PC-3 (cell line): ENCODE results near the gene FER1L5. TPM values are rescaled to one million over a fixed set of nuclear protein-coding genes. Genes with fewer than 3 reads are reported as not detected.
"Not testable (repeated sequence)": the region's sequence is repeated elsewhere in the genome, so short reads cannot be mapped to it uniquely, and the experiment has no call there.

Source experiments
- ATAC-seq: fragments of 200-7000 bp; cut with Tn5 transposase; 2 replicates; pipeline ENCODE4 v1.9.1; 2020; ENCODE audit warnings: mild to moderate bottlenecking, moderate library complexity
- BruUV-seq: library from RNA; stranded (reverse); fragments of 400-500 nt; replicated peaks from 2 replicates; lab custom pipeline; 2021; lab: Mats Ljungman, UMichigan
- CTCF ChIA-PET: fragments of 300-600 bp; sonication (Branson Sonifier 250); formaldehyde crosslinking; loops from one replicate; lab custom pipeline; 2022; ENCODE audit warnings: antibody characterized with exemption; lab: Charles Lee
- POLR2A ChIA-PET: fragments of 300-600 bp; sonication (Branson Sonifier 250); formaldehyde crosslinking; loops from one replicate; lab custom pipeline; 2022; ENCODE audit warnings: antibody characterized with exemption; ENCODE audit not compliant: unreplicated experiment; lab: Charles Lee
- DNase-seq: peaks from one replicate; pipeline ENCODE4 v3.0.0-alpha.2; 2015
- H2AFZ ChIP-seq: fragments of 300-600 bp; sonication (generic); 2 replicates; pipeline ENCODE4 v1.6.0; 2016; ENCODE audit warnings: antibody characterized with exemption, low read length
- H3F3A ChIP-seq: fragments of 300-600 bp; sonication (generic); one replicate; pipeline ENCODE4 v1.6.0; 2017; ENCODE audit warnings: antibody characterized with exemption, low read length, control low read depth, mild to moderate bottlenecking; ENCODE audit not compliant: unreplicated experiment
- H3K27ac ChIP-seq: fragments of 300-600 bp; sonication (generic); 2 replicates; pipeline ENCODE4 v1.5.1; 2016; ENCODE audit warnings: mild to moderate bottlenecking, low read length
- H3K27me3 ChIP-seq: fragments of 300-600 bp; sonication (generic); 2 replicates; pipeline ENCODE4 v1.6.1; 2016; ENCODE audit warnings: low read length, mixed read lengths
- H3K36me3 ChIP-seq: fragments of 300-600 bp; sonication (generic); 2 replicates; pipeline ENCODE4 v1.6.1; 2016; ENCODE audit warnings: low read depth, mixed run types, low read length, mixed read lengths
- H3K4me1 ChIP-seq: fragments of 300-600 bp; sonication (generic); 2 replicates; pipeline ENCODE4 v1.5.1; 2016; ENCODE audit warnings: low read length; ENCODE audit not compliant: insufficient read depth
- H3K4me2 ChIP-seq: fragments of 300-600 bp; sonication (generic); 2 replicates; pipeline ENCODE4 v1.6.0; 2016; ENCODE audit warnings: low read length
- H3K4me3 ChIP-seq: fragments of 300-600 bp; sonication (generic); 2 replicates; pipeline ENCODE4 v1.5.1; 2016; ENCODE audit warnings: mild to moderate bottlenecking, low read length, mixed read lengths
- H3K79me2 ChIP-seq: fragments of 300-600 bp; sonication (generic); 2 replicates; pipeline ENCODE4 v1.6.1; 2017; ENCODE audit warnings: low read length, mixed read lengths
- H3K9ac ChIP-seq: fragments of 300-600 bp; sonication (generic); 2 replicates; pipeline ENCODE4 v1.6.0; 2016; ENCODE audit warnings: mild to moderate bottlenecking, low read length
- H3K9me2 ChIP-seq: fragments of 300-600 bp; sonication (generic); replicated peaks from 2 replicates; pipeline ENCODE4 v1.6.1; 2016; ENCODE audit warnings: mixed run types, low read length, mixed read lengths
- H3K9me3 ChIP-seq: fragments of 300-600 bp; sonication (generic); 2 replicates; pipeline ENCODE4 v1.6.1; 2016; ENCODE audit warnings: low read length, mixed read lengths
- H4K20me1 ChIP-seq: fragments of 300-600 bp; sonication (generic); 2 replicates; pipeline ENCODE4 v1.6.1; 2016; ENCODE audit warnings: low read length, mixed read lengths
- EZH2 ChIP-seq: fragments of 300-600 bp; sonication (generic); IDR thresholded peaks from one replicate; pipeline ENCODE4 v1.6.1; 2017; ENCODE audit warnings: antibody characterized with exemption, mild to moderate bottlenecking, low read length; ENCODE audit not compliant: unreplicated experiment
- EZH2phosphoT487 ChIP-seq: fragments of 300-600 bp; sonication (generic); IDR thresholded peaks from 2 replicates; pipeline ENCODE4 v1.6.1; 2018; ENCODE audit warnings: mild to moderate bottlenecking, antibody characterized with exemption, low read length, borderline replicate concordance
- intact Hi-C: fragments of 100-400 bp; cut with micrococcal nuclease; formaldehyde crosslinking; loops from 2 replicates; pipeline ENCODE4 v1.9.0; 2023
- total RNA-seq: library from RNA; depleted of rRNA; stranded (reverse); fragments of >200 nt; gene quantifications from 2 replicates; pipeline ENCODE4 v1.2.3, GENCODE V29; 2014
- TF ChIP-seq, protein P1 (sequence below): fragments of 300-600 bp; sonication (generic); conservative IDR thresholded peaks from 2 replicates; pipeline ENCODE4 v1.5.1; 2017; ENCODE audit warnings: antibody characterized with exemption, low read depth, mild to moderate bottlenecking, low read length

The FER1L5 gene
- total RNA-seq, 1 experiment from 2014 or later: not detected

DNA sequence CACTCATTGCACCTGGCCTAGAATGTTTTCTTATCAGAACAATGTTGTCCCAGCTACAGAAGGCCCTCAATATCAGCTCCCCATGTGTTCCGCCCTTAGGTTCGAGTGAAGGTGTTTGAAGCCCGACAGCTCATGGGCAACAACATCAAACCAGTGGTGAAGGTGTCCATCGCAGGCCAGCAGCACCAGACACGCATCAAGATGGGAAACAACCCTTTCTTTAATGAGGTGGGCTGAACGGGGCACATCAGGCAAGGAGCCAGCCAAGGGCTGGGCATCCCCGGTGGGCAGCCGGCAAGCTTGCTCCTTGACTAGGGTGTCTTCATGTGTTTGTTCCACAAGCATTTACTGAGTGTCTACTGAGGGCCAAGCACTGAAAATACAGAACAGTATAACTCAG, 9.2 kb downstream of the FER1L5 start:
- H3K9ac ChIP-seq: no peak overlapping the region
- no peaks in the 10 kb centered on the region for H3K9me2 ChIP-seq
- intact Hi-C loops: no loop called here
- TF ChIP-seq EZH2phosphoT487 (no peak), EZH2 (no peak)
- TF ChIP-seq, protein P1, sequence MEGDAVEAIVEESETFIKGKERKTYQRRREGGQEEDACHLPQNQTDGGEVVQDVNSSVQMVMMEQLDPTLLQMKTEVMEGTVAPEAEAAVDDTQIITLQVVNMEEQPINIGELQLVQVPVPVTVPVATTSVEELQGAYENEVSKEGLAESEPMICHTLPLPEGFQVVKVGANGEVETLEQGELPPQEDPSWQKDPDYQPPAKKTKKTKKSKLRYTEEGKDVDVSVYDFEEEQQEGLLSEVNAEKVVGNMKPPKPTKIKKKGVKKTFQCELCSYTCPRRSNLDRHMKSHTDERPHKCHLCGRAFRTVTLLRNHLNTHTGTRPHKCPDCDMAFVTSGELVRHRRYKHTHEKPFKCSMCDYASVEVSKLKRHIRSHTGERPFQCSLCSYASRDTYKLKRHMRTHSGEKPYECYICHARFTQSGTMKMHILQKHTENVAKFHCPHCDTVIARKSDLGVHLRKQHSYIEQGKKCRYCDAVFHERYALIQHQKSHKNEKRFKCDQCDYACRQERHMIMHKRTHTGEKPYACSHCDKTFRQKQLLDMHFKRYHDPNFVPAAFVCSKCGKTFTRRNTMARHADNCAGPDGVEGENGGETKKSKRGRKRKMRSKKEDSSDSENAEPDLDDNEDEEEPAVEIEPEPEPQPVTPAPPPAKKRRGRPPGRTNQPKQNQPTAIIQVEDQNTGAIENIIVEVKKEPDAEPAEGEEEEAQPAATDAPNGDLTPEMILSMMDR: no peak
- H3K4me2 ChIP-seq: no peak overlapping the region
- POLR2A ChIA-PET: no interaction called here
- no TSS peak for BruUV-seq
- H3K79me2 ChIP-seq: no peaks in the 10 kb centered on the region
- H2AFZ ChIP-seq: no peak overlapping the region
- no peaks in the 10 kb centered on the region for H3K27me3 ChIP-seq
- H4K20me1 ChIP-seq: no peaks in the 10 kb centered on the region
- H3K4me3 ChIP-seq: no peak overlapping the region
- H3K9me3 ChIP-seq: no peaks in the 10 kb centered on the region
- H3F3A ChIP-seq: no peaks in the 10 kb centered on the region
- DNase-seq (no peak), ATAC-seq (no peak)
- H3K36me3 ChIP-seq: no peaks in the 10 kb centered on the region
- CTCF ChIA-PET: no interaction called here
- H3K4me1 ChIP-seq: no peaks in the 10 kb centered on the region
- H3K27ac ChIP-seq: no peak overlapping the region

DNA sequence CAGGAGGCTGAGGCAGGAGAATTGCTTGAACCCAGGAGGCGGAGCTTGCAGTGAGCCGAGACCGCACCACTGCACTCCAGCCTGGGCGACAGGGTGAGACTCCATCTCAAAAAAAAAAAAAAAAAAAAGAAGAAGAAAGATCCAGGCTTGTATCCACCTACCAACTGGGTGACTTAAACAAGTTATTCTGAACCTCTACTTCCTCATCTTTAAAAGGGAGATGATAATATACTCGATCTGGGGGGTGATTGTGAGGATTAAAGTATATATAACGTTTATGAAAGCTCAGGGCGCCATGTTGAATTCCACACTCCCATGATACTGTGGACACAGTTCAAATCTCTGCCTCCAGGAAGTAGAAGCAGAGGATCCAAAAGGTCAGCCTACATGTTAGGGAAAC, 12.2 kb downstream of the FER1L5 start:
- H3K79me2 ChIP-seq, H3K4me1 ChIP-seq, H3K36me3 ChIP-seq, H3K9me2 ChIP-seq, H3K4me3 ChIP-seq, CTCF ChIA-PET, H3F3A ChIP-seq, H3K27me3 ChIP-seq, intact Hi-C loops, ATAC-seq, BruUV-seq, POLR2A ChIA-PET, H3K27ac ChIP-seq, H4K20me1 ChIP-seq, H3K9me3 ChIP-seq, H3K9ac ChIP-seq, H2AFZ ChIP-seq, DNase-seq, H3K4me2 ChIP-seq: not testable (repeated sequence)

DNA sequence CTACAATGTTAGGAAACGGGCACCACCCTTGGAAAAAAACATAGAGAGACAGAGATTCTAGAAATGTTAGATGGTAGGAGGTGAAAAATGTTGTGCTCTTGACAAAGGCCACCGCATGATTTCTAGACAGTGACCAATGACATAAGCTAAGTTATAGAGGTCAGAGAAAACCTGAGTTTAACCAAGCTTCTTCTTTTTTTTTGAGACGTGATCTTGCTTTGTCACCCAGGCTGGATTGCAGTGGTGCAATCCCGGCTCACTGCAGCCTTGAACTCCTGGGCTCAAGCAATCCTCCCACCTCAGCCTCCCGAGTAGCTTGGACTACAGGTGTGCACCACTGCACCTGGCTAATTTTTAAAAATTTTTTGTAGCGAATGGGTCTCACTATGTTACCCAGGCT, 13.0 kb downstream of the FER1L5 start:
- no peak overlapping the region for H3K4me3 ChIP-seq
- intact Hi-C loops: no loop called here
- no TSS peak for BruUV-seq
- no peak overlapping the region for H3K27ac ChIP-seq
- no peaks in the 10 kb centered on the region for H3K27me3 ChIP-seq
- H3K9me3 ChIP-seq: no peaks in the 10 kb centered on the region
- no peaks in the 10 kb centered on the region for H3K4me1 ChIP-seq
- no peaks in the 10 kb centered on the region for H3F3A ChIP-seq
- H3K79me2 ChIP-seq: no peaks in the 10 kb centered on the region
- no peak overlapping the region for H2AFZ ChIP-seq
- H3K4me2 ChIP-seq: no peak overlapping the region
- H3K36me3 ChIP-seq: no peaks in the 10 kb centered on the region
- ChIA-PET POLR2A (no interaction called here), CTCF (no interaction called here)
- TF ChIP-seq EZH2phosphoT487 (no peak), EZH2 (no peak)
- TF ChIP-seq, protein P1: no peak
- no peak overlapping the region for H3K9ac ChIP-seq
- no peak for DNase-seq
- no peak for ATAC-seq
- no peaks in the 10 kb centered on the region for H4K20me1 ChIP-seq
- H3K9me2 ChIP-seq: no peaks in the 10 kb centered on the region
